Activated T-helper 9 cell treated with anti-CD3 and anti-CD28 coated beads, Interleukin-2, amount 50 U/mL, for 16 hours (primary cell): Measurements from ENCODE around the gene C6orf141.

Source experiments
- DNase-seq: peaks from one replicate; pipeline ENCODE4 v3.0.0-alpha.2; 2020; ENCODE audit warnings: low read depth

Gene C6orf141

DNA sequence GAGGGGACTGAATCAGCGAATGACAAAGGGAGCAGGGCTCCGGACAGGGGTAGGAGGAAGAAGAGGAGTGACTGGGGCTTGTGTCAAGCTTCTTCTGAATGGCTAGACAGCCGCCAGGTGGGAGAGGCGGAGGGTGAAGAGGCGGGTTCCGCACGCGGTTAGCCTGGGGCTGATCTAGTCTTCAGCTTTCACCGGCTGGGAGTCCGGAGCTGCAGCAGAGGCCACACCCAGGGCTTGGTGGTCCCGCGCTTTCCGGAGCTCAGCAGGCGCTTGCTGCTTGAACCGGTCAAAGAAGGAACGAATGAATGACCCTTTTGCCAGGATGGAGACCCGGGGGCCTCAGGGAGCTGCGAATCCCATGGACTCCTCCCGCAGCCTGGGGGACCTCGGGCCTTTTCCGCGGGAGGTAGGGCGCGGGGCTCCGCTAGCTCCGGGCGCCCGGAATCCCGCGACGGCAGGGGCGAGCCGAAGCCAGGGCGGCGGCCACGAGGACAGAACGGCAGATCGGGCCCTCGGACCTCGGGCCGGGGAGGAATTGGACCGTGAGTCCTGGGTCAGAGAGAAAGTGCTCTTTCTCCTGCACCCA, at the start of gene C6orf141:
TSS of gene C6orf141 (plus strand) at position 177 of the 586 bp plus-strand sequence. CDS start at position 302, 125 bp downstream.
- DNase-seq, result no peak

DNA sequence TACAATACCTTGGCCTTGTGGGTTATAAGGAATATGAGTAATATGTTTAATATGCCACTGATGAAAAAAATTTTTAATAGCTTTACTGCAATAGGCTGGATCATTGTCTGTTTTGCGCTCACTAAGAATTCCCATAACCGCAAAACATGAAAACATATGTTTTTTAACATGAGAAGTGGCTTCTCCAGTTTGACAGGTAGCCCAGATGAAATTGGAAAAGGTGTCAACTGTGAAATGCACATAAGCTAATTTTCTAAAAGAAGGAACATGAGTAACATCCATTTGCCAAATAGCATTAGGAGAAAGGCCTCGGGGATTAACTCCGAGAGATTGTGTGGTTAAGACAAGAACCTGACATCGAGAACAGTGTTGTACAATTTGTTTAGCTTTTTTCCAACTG, 45.8 kb upstream of the C6orf141 start:
- no peak for DNase-seq

DNA sequence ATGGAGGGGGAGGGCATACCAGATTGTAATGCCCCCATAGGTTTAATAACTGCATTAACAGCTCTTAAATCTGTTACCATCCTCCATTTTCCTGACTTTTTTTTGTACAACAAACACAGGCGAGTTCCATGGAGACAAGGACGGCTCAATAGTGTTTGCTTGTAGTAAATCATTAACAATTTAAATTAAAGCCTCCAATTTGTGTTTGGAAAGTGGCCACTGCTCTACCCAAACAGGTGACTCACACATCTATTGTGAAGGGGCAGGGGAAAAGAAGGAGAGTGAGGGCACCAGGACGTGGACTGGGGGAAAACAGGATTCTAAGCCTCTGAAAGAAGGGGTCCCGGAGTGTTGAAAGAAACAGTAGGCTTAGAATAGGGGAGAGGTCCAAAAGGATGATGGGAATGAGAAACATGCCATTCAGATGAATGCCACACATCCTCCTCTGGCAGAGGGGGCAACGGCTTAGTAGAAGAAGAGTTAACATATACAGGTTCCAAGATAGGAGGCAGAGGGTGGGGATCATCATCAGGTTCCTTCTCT, 43.8 kb upstream of the C6orf141 start:
- no peak for DNase-seq

DNA sequence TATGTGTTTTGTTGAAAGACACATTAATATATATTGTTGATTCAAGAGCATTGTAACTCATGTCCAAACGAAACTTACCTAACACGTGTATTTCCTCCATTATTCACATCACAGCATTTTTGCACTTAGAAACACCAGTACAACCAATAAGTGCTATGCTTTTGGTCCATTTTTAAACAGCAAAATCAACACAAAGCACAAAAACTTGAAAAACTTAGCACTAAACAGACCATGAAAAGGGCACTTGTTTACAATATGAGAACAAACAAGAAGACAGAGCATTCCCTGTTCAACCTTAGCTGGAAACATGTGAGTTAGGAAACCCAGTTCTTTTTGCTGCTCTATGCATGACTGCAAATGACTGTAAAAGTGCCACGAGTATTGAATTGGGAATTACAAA, 41.1 kb upstream of the C6orf141 start:
- no peak for DNase-seq

DNA sequence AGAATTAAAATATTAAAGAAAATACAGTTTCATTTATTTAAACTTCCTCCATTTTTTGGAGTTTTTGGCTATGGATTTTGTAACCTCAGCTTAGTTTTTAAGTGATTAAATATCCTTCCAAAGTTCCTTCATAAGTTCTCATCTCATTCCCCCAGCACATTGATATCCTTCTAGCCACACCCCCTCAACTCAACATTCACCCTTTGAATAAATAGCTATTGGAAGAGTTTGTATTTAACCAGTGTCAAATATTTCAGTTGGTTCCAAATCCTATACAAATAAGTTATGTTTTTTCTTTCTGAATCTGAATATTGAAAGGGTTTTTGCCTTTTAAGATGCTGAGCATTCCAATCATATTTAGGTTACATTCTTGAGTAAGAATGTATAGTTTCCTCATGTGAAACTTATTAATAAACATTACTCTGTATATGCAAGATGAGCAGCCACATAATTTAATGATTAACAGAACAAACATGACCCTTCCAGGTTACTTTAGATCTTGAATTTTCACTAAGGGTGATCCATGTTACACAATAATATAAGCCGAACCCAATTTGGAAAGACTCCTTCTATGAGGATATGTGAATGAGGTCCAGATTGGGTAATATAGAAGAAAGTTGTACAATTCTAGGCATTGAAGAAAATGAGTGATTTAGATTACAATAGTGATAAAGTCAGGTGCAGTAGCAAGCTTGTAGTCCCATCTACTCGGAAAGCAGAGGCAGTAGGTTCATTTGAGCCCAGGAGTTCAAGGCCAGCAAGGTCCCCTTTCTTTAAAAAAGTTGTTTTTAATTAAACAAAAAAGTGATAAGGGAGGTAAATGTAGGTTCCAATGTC, 37.1 kb upstream of the C6orf141 start:
- DNase-seq, result no peak

DNA sequence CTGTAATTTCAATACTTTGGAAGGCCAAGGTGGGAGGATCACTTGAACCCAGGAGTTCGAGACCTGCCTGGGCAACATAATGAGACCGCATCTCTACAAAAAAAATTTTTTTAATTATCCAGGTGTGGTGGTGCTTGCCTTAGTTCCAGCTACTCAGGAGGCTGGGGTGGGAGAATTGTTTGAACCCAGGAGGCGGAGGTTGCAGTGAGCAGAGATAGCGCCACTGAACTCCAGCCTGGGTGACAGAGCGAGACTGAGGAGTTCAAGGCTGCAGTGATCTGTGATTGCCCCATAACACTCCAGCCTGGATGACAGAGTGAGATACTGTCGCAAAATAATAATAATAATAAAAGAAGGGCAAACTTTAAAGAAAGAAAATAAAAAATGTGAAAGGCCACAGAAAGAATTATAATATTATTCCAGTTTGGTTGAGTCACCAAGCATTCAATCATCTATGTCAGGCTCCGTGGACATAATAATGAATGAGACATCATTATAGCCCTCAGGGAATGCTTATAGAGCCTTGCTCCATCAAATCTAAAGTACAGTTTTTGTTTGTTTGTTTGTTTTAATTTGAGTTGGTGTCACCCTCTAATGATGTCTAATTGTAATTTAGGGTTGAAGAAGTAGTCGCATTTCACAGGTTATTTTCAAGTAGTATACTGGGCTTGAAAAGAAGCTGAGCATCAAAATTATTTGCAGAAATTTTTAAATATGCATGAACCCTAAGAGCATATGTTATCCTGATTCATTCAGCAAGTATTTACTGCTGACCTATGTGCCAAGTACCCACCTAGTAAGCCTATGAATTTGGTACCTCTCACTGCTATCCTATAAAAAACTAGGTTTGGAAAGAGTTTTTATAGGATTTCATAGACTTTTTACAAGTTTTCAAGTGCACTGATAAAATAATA, 35.6 kb upstream of the C6orf141 start:
- DNase-seq, result no peak

DNA sequence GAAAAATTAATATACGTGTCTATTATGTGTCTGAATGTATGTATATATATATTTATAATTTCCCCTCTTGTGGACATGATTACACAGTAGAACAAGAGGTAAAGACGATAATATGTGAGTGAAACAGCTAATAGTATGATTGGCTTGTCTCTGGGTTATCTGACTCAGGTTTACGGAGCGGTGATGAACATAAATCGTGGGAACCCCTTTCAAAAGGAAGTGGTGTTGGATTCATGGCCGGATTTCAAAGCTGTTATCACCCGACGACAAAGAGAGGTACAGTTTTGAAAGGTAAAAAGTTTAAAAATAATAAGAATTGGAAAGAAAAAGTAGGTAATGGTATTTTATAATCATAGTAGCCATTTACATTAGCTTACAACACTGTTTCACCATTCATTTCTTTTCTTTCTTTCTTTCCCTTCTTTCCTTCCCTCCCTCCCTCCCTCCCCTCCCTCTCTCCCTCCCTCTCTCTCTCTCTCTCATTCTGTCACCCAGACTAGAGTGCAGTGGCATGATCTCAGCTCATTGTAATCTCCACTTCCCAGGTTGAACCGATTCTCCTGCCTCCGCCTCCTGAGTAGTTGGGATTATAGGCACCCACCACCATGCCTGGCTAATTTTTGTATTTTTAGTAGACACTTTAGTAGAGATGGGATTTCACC, 34.9 kb upstream of the C6orf141 start:
- DNase-seq, result no peak

DNA sequence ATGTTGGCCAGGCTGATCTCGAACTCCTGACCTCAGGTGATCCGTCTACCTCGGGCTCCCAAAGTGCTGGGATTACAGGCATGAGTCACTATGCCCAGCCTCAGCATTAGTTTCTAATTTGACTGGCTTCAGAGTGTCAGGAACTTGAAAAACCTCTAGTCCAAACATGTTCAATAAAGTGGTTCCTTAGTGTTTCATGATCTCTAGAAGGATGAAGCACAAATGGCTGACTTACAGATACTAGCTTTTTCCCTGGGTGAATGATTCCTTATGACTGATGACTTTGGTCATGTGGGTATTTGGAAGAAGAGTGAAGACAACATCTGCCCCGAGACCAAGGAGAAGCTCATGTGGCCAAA, 34.3 kb upstream of the C6orf141 start:
- DNase-seq, result no peak

DNA sequence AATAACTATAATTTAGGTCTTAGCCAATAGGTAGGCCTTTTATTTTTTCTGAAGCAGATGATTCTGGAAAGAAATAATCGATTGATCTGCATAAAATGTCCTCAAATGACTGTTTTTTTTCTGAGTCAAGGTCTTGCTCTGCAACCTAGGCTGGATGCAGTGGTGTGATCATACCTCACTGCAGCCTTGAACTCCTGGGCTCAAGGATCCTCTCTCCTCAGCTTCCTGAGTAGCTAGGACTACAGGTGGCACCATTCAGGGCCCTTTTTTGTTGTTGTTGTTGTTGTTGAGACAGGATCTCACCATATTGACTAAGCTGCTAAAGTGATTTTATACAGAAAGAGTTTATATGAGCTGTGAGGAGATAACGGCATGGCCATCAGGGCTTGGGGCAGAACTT, 32.5 kb upstream of the C6orf141 start:
- no peak for DNase-seq

DNA sequence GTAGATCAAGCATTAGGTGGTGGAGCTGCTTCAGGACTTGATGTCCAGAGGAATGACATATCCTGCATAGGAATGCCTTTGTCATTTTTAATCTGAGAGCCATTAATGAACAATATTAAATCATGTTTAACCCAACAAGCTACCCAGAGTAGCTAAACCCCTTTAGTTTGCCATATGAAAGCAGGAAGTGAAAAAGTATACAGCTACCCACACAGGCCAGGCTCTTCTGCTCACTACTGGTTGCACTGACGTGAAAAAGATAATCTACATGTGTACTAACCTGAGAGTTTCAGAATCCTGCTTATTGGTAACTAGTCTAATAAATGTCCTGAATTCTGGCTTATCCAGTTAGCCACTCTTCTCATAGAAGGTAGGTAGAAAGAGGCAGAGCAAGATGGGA, 30.8 kb upstream of the C6orf141 start:
- no peak for DNase-seq

DNA sequence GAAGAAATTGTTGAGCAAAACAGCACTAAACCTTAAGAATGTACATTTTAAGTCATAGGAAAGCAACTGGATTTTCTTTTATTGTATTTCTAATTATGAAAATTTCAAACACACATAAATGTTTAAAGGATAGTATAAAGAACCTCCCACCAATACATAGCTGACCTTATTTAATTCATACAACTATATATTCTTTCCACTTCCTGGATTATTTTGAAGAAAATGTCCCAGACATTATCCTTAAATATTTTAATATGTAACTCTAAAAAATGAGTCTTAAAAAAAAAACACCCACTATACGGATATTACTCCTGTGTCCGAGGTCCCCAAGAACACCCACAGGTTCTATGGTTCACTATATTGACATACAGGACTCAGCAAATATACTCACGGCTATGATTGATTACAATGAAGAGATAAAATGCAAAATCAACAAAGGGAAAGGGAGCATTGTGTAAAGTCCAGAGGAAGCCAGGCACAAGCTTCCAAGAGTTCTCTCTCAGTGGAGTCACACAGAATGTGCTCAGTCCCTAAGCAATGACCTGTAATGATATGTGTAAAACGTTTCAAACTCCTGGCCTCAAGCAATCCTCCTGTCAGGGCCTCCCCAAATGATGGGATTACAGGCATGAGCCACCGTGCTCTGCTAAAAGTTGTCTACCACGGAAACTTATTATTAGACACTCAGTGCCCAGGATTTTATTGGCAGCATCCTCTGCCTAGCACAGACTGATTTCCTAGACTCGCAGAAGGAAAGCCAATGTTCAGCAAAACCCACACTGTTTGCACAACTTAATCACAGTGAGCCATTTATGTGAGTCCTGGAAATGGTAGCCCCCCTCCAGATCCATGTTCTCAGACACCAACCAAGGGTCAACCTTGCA, 27.5 kb upstream of the C6orf141 start:
- DNase-seq, result no peak

DNA sequence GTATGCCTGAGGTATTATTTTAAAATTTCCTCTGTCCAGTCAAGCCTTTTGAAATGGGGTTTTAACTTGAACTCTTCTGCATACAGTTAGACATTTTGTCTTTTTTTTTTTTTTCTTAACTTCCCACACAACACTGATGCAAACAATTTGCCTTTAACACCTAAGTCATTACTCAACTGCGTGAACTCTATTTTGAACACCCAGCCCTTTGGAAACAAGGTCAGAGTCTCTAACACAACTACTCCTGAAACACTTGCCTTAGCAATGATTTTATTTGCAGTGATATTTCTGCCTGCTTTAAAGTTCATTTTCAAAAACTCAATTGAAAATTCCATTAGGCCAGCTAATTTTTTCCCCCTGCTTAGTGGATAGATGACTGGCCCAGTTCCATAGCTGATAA, 26.6 kb upstream of the C6orf141 start:
- no peak for DNase-seq

DNA sequence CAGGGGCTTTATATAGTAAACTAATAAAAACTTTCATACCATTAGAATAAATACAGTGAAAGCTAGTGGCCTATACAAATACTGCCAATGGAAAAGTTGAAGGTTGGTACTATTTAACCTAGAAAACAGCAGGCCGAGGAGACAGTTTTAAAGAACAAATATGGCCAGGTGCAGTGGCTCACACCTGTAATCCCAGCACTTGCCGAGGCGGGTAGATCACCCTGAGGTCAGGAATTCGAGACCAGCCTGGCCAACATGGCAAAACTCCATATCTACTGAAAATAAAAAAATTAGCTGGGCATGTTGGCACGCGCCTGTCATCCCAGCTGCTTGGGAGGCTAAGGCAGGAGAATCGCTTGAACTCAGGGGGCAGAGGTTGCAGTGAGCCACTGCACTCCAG, 25.9 kb upstream of the C6orf141 start:
- no peak for DNase-seq

DNA sequence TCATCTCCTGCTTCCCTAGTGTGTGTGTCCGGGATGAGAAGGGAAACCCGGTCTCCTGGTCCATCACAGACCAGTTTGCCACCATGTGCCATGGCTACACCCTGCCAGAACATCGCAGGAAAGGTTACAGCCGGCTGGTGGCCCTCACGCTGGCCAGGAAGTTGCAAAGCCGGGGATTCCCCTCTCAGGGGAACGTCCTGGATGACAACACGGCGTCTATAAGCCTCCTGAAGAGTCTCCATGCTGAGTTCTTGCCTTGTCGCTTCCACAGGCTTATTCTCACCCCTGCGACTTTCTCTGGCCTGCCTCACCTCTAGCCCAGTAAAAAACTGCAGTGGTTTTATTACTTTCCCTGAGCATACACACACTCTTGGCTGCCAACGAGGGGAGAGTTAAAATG, 23.9 kb upstream of the C6orf141 start:
- DNase-seq, result no peak

DNA sequence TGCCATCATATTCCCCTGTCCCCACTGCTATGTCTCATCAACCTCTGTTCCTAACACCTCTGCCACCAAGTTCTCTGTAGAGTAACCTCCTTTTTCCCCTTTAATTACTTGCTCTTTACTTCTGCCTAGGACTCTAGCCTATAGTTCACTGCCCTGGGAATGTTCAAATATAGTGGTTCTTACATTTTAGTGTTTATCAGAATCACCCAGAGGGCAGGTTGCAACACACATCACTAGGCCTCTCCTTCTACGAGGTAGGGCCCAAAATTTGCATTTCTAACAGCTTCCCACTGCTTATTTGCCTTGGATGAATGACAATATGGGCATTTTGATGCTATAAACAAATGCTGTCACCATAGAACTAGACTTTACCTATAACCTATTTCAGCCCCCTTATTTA, 23.1 kb upstream of the C6orf141 start:
- no peak for DNase-seq

DNA sequence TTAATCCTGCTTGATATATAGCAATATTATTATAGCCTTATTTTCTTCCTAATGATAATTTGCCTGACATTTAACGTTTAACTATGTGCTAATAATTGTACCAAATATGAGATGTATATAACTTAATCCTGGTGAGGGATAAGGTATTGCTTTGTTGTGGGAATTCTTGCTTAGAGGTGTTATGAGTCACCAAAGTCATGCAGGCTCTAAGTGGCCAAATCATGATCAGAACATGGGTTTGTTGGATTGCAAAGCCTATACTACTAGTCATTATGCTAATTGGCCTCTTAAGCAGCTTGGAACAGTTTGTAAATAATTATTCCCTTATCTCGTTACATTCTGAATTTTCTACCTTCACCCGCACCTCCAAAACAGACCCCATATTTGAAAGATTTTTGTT, 21.9 kb upstream of the C6orf141 start:
- DNase-seq, result no peak

DNA sequence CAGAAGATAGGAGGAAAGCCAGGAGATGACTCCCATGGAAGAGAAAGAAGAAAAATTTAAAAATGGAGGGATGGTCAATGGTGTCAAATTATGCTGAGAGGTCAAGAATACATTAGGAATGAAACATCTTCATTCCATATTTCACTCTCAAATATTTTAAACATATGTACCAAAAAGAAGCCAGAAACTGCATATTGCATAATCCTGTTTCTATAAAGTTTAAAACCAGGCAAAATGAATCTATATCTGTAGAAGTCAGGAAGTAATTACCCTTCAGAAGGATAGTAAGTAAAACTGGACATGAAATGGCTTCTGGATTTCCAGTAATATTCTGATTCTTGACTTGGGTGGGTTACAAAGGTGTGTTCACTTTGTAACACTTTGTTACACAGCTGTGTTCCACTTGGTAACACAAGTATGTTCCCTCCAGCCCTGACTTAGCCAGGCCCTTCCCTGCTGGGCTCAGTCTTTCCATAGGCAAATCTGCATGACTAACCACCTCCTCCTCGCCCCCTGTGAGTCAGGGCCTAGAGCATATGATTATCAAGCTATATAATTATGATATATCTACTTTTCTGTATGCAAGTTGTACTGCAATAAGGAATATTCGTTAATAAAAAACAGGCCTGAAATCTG, 20.2 kb upstream of the C6orf141 start:
- DNase-seq, result no peak

DNA sequence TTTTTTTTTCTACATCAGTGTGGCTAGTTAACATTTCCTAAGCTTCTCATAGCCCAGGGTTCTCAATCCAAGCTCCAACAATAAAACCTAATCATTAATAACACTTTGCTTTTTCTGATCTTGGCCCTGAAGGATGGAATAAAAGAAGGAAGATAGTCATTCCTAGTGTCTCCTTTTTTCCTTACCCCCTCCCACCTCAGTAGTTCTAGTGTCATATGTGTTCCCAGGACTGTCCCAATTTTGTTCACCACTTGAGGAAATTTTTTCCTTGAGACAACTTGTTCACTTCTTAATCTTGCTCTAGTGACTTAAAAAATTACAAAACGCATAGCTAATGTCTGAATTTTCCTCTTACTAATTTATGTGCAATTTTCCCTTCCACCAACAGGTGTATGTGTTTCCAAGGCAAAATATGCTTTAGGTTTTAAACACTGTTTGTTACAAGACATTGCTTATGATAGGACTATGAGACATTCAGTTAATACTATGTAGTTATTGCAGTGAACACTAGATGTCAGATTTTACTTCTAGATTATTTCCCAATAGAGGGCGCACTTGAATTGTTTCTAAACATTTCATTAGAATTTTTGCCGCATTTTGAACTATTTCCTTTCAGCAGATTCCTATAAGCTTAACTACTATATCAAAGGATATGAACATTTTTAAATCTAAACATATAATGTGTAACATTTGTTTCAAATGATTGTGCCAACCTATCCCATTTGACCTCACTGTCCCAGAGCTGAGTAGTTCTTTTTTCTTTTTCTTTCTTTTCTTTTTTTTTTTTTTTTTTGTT, 18.5 kb upstream of the C6orf141 start:
- no peak for DNase-seq

DNA sequence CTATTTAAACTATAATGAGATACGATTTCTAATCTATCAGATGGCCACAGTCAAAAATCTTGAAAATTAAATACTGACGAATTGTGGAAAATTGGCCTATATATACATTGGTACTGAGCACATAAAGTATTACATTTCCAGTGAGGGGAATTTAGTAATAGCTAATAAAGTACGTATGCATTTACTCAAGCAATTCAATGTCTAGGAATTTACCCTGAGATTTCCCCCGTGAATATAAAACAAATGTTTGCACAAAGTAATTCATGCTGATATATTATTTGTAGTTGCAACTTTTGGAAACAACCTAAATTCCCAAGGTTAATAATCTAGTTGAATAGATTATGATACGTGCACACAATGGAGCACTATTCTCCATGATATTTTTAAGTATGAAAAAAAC, 14.7 kb upstream of the C6orf141 start:
- DNase-seq, result no peak

DNA sequence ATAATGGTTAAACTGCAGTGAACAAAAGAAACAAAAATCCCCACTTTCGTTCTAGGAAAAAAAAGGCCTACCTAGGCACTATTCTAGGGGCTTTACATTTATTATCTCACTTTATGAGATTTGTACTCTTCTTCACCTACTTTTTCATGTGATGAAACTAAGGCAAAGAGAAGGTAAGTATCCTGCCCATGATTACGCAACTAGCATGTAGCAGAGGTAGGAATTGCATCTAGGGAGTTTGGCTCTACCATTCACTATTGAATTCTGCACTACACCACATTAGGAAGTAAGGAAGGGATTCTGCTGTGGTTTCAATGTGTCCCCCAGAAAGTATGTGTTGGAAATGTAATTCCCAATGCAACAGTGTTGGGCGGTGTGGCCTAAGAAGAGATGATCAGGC, 11.4 kb upstream of the C6orf141 start:
- no peak for DNase-seq
